ENCODE results near the gene IL23A.

The IL23A gene

DNA sequence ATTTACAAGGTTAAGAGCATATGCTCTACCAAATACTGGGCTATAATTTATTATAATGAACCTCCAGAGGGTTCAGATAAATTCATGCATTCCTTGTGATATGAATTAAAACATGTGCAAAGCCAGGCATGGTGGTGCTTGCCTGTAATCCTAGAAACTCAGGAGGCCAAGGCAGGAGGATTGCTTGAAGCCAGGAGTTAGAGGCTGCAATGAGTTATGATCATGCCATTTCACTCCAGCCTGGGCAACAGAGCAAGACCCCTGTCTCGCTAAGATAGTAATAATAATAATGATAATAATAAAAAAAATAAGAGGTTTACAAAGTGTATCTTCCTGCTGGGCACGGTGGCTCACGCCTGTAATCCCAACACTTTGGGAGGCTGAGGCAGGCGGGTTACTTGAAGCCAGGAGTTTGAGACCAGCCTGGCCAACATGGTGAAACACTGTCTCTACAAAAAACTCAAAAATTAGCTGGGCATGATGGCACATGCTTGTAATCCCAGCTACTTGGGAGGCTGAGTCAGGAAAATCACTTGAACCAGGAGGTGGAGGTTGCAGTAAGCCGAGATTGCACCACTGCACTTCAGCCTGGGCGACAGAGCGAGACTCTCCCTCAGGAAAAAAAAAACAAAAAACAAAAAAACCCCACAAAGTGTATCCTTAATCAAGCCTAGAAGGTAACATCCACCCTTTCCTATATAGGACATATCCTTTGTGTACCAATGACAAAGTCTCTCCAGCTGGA, 31.3 kb upstream of the IL23A start:
- Histone ChIP-seq H3K4me2 (ENCODE audit: low read length) (no peak overlapping the region), H2BK15ac (replicated peaks; ENCODE audit: low read depth) (no peak overlapping the region), H2BK120ac (ENCODE audit: low read depth, low read length) (no peak overlapping the region), H3K79me2 (ENCODE audit: control insufficient read depth, insufficient read depth, low read length) (no peaks in the 10 kb centered on the region), H3K56ac (ENCODE audit: low read length) (no peak overlapping the region), H3K18ac (ENCODE audit: low read length) (no peak overlapping the region), H3K4me3 (ENCODE audit: low read length) (no peak overlapping the region), H3K9ac (ENCODE audit: low read length) (no peak overlapping the region), H3K36me3 (ENCODE audit: control insufficient read depth, insufficient read depth, low read length) (peaks cover 4% of the 10 kb centered on the region), H3K27ac (ENCODE audit: low read depth, low read length) (no peak overlapping the region), H3K27me3 (ENCODE audit: insufficient read depth, low read length, poor library complexity) (no peaks in the 10 kb centered on the region), H4K5ac (ENCODE audit: low read length) (no peak overlapping the region), H3K4me1 (ENCODE audit: control insufficient read depth, low read depth, low read length) (no peaks in the 10 kb centered on the region), H2AK5ac (ENCODE audit: low read length) (no peak overlapping the region), H2BK5ac (ENCODE audit: low read length) (no peak overlapping the region), H3K23ac (ENCODE audit: low read length) (no peak overlapping the region), H3K79me1 (ENCODE audit: low read length) (no peaks in the 10 kb centered on the region), H3K4ac (ENCODE audit: low read depth, low read length) (no peak overlapping the region), H4K8ac (ENCODE audit: low read depth, low read length) (no peak overlapping the region)
- no CpG with 5 or more reads among the region's 7 CpGs for WGBS (ENCODE audit: extremely low coverage, insufficient coverage, low lambda C conversion rate)
- no peak for DNase-seq

DNA sequence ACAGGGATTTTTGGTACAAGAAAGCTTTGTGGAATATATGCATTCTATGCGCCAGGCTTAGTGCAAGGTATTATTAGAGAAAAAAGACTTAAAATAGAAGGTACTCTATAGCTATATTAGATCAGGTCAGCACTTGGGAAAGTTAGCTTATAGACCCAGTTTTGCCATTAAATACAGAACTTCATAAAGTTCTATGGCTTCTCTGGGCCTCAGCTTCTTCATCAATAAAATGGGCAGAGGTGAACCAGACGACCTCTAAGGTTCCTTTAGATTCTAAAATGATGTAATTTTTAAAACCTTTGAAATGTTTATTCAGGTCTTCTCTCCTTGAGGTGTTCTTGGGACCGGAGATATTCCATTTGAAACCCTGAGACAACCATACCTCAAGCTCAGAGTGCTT, 30.0 kb upstream of the IL23A start:
- Histone ChIP-seq H2AK5ac (ENCODE audit: low read length) (no peak overlapping the region), H3K4me2 (ENCODE audit: low read length) (no peak overlapping the region), H3K79me2 (ENCODE audit: control insufficient read depth, insufficient read depth, low read length) (no peaks in the 10 kb centered on the region), H3K79me1 (ENCODE audit: low read length) (no peaks in the 10 kb centered on the region), H4K8ac (ENCODE audit: low read depth, low read length) (no peak overlapping the region), H3K4ac (ENCODE audit: low read depth, low read length) (no peak overlapping the region), H3K23ac (ENCODE audit: low read length) (no peak overlapping the region), H2BK120ac (ENCODE audit: low read depth, low read length) (no peak overlapping the region), H3K4me3 (ENCODE audit: low read length) (no peak overlapping the region), H3K18ac (ENCODE audit: low read length) (no peak overlapping the region), H3K9ac (ENCODE audit: low read length) (no peak overlapping the region), H2BK15ac (replicated peaks; ENCODE audit: low read depth) (no peak overlapping the region), H3K27me3 (ENCODE audit: insufficient read depth, low read length, poor library complexity) (no peaks in the 10 kb centered on the region), H2BK5ac (ENCODE audit: low read length) (no peak overlapping the region), H3K27ac (ENCODE audit: low read depth, low read length) (no peak overlapping the region), H3K56ac (ENCODE audit: low read length) (no peak overlapping the region), H3K4me1 (ENCODE audit: control insufficient read depth, low read depth, low read length) (no peaks in the 10 kb centered on the region), H4K5ac (ENCODE audit: low read length) (no peak overlapping the region), H3K36me3 (ENCODE audit: control insufficient read depth, insufficient read depth, low read length) (peaks cover 4% of the 10 kb centered on the region)
- DNase-seq: no peak
- no CpG with 5 or more reads among the region's 3 CpGs for WGBS (ENCODE audit: extremely low coverage, insufficient coverage, low lambda C conversion rate)

DNA sequence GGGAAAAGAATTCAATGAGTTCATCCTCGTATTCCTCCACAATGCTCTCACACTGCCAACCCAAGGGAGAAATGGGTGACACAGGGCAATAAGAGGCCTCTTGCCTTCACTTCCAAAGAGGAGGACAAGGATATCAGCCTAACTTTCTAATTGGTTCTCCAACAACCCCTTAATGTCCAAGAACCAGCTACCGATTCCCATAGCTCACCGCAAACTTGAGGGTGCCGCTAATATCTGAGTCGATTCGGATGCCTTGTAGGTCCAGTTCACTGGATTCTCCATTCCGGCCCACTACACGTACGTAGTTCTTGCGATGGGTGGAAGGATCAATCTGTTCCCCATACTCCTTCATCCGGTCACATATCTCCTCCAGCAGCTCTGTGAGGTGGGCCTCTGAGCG, 27.7 kb upstream of the IL23A start:
- no peak overlapping the region for H3K4ac ChIP-seq (ENCODE audit: low read depth, low read length)
- peaks cover 3% of the 10 kb centered on the region for H3K36me3 ChIP-seq (ENCODE audit: control insufficient read depth, insufficient read depth, low read length)
- no peak overlapping the region for H3K27ac ChIP-seq (ENCODE audit: low read depth, low read length)
- no peaks in the 10 kb centered on the region for H3K4me1 ChIP-seq (ENCODE audit: control insufficient read depth, low read depth, low read length)
- H2BK120ac ChIP-seq (ENCODE audit: low read depth, low read length): no peak overlapping the region
- H4K8ac ChIP-seq (ENCODE audit: low read depth, low read length): no peak overlapping the region
- no peak overlapping the region for H3K56ac ChIP-seq (ENCODE audit: low read length)
- no peaks in the 10 kb centered on the region for H3K27me3 ChIP-seq (ENCODE audit: insufficient read depth, low read length, poor library complexity)
- H3K4me2 ChIP-seq (ENCODE audit: low read length): no peak overlapping the region
- H3K23ac ChIP-seq (ENCODE audit: low read length): no peak overlapping the region
- WGBS (ENCODE audit: extremely low coverage, insufficient coverage, low lambda C conversion rate): no CpG with 5 or more reads among the region's 12 CpGs
- H3K79me2 ChIP-seq (ENCODE audit: control insufficient read depth, insufficient read depth, low read length): peaks cover 13% of the 10 kb centered on the region
- no peak overlapping the region for H3K4me3 ChIP-seq (ENCODE audit: low read length)
- H3K18ac ChIP-seq (ENCODE audit: low read length): no peak overlapping the region
- H3K9ac ChIP-seq (ENCODE audit: low read length): no peak overlapping the region
- H2BK15ac ChIP-seq (replicated peaks; ENCODE audit: low read depth): no peak overlapping the region
- H2AK5ac ChIP-seq (ENCODE audit: low read length): no peak overlapping the region
- DNase-seq: no peak
- H3K79me1 ChIP-seq (ENCODE audit: low read length): peaks cover 4% of the 10 kb centered on the region
- no peak overlapping the region for H4K5ac ChIP-seq (ENCODE audit: low read length)
- H2BK5ac ChIP-seq (ENCODE audit: low read length): no peak overlapping the region

DNA sequence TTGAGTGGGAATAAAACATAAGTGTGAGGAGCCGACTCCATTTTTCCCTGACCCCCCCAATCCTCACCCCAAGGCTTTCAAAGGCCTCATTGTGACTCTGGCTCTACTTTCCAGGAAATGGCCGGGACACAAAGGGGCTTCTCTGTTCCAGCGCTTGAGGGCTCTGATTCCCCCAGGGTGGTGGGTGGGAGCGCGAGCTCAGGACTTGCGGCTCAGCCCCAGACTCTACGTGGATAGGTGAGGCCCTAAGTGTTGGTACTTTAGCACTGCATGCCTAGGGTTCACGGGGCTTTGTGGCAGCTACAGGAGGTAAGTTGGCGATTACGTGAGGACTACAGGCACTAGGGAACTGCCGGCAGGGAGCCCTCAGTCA, 23.4 kb upstream of the IL23A start:
- Histone ChIP-seq H4K5ac (ENCODE audit: low read length) (no peak overlapping the region), H3K4me3 (ENCODE audit: low read length) (peak overlapping the region; percentile 64), H3K18ac (ENCODE audit: low read length) (peak overlapping the region; percentile 73), H3K9ac (ENCODE audit: low read length) (peak overlapping the region; percentile 83), H3K79me2 (ENCODE audit: control insufficient read depth, insufficient read depth, low read length) (peaks cover 13% of the 10 kb centered on the region), H2BK120ac (ENCODE audit: low read depth, low read length) (no peak overlapping the region), H3K56ac (ENCODE audit: low read length) (peak overlapping the region; percentile 93), H3K36me3 (ENCODE audit: control insufficient read depth, insufficient read depth, low read length) (peaks cover 3% of the 10 kb centered on the region), H3K4me1 (ENCODE audit: control insufficient read depth, low read depth, low read length) (no peaks in the 10 kb centered on the region), H3K4ac (ENCODE audit: low read depth, low read length) (peak overlapping the region; percentile 77), H2BK15ac (replicated peaks; ENCODE audit: low read depth) (no peak overlapping the region), H3K23ac (ENCODE audit: low read length) (peak overlapping the region; percentile 70), H3K27me3 (ENCODE audit: insufficient read depth, low read length, poor library complexity) (no peaks in the 10 kb centered on the region), H3K27ac (ENCODE audit: low read depth, low read length) (no peak overlapping the region), H2BK5ac (ENCODE audit: low read length) (peak overlapping the region; percentile 7), H4K8ac (ENCODE audit: low read depth, low read length) (no peak overlapping the region), H3K4me2 (ENCODE audit: low read length) (peak overlapping the region; percentile 42), H2AK5ac (ENCODE audit: low read length) (peak overlapping the region; percentile 3), H3K79me1 (ENCODE audit: low read length) (peaks cover 4% of the 10 kb centered on the region)
- no CpG with 5 or more reads among the region's 11 CpGs for WGBS (ENCODE audit: extremely low coverage, insufficient coverage, low lambda C conversion rate)
- DNase-seq: peak; percentile 48

DNA sequence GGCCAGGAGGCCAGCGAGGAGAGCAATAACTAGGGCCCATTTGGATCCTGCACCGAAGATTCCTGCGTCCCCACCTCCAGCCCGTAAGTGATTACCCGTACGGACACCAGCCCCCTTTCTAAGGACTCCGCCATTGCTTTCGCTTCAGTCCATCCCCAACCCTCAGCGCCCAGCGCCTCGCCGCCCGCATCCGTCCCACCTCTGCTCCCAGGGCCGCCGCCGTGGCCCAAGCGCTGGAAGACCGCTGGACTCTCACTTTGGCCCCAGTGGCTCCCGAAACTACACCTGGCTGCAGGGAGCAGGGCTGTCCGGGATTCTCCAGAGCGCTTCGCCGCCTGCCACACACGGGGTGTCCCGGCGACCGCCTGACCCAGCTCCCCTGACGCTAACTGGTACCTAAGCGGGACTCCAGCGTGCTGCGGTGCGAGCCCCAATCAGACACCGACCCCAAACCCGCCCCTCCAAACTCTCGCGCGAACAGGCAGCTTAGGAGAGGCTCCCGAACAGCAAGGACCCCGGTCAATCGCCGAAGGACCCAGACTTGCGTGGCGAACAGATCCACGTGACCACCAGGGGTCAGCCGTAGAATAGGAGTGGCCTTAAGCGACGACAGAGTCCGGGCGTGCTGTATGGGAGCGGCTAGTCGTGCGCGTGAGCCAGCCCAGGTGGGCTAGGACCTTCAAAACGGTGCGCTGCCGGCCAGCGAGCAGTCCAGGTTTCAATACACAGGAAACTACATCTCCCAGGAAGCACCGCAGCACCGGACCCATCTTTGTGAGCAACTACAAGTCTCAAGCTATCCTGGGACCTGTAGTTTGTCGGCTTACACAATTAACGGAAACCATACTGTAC, 22.8 kb upstream of the IL23A start, which contains the start of gene CNPY2:
Gene CNPY2 (minus strand): TSS at position 367 of the 852 bp plus-strand sequence. CDS start 771 bp downstream, outside the sequence.
- H3K79me2 ChIP-seq (ENCODE audit: control insufficient read depth, insufficient read depth, low read length): peaks cover 13% of the 10 kb centered on the region
- H3K27ac ChIP-seq (ENCODE audit: low read depth, low read length): peak within 1 kb of the TSS; percentile 91
- H2AK5ac ChIP-seq (ENCODE audit: low read length): peak within 1 kb of the TSS; percentile 3
- H3K4me3 ChIP-seq (ENCODE audit: low read length): peak within 1 kb of the TSS; percentile 64
- H3K23ac ChIP-seq (ENCODE audit: low read length): peak within 1 kb of the TSS; percentile 70
- DNase-seq: peak; percentile 100
- peak within 1 kb of the TSS; percentile 73 for H3K18ac ChIP-seq (ENCODE audit: low read length)
- H3K4me2 ChIP-seq (ENCODE audit: low read length): peak within 1 kb of the TSS; percentile 70
- no peaks in the 10 kb centered on the region for H3K4me1 ChIP-seq (ENCODE audit: control insufficient read depth, low read depth, low read length)
- H3K36me3 ChIP-seq (ENCODE audit: control insufficient read depth, insufficient read depth, low read length): no peaks in the 10 kb centered on the region
- H3K79me1 ChIP-seq (ENCODE audit: low read length): peaks cover 4% of the 10 kb centered on the region
- WGBS (ENCODE audit: extremely low coverage, insufficient coverage, low lambda C conversion rate): no CpG with 5 or more reads among the region's 62 CpGs
- H3K4ac ChIP-seq (ENCODE audit: low read depth, low read length): peak within 1 kb of the TSS; percentile 77
- H2BK15ac ChIP-seq (replicated peaks; ENCODE audit: low read depth): no peak within 1 kb of the TSS
- H2BK120ac ChIP-seq (ENCODE audit: low read depth, low read length): no peak within 1 kb of the TSS
- no peak within 1 kb of the TSS for H4K5ac ChIP-seq (ENCODE audit: low read length)
- H3K9ac ChIP-seq (ENCODE audit: low read length): peak within 1 kb of the TSS; percentile 83
- H4K8ac ChIP-seq (ENCODE audit: low read depth, low read length): peak within 1 kb of the TSS; percentile 31
- peak within 1 kb of the TSS; percentile 7 for H2BK5ac ChIP-seq (ENCODE audit: low read length)
- no peaks in the 10 kb centered on the region for H3K27me3 ChIP-seq (ENCODE audit: insufficient read depth, low read length, poor library complexity)
- H3K56ac ChIP-seq (ENCODE audit: low read length): peak within 1 kb of the TSS; percentile 93
